ENCODE data around the gene FHIT.

- no peak for TF ChIP-seq CTCF (conservative IDR thresholded peaks at IDR 0.05)
- TF ChIP-seq EZH2 (IDR thresholded peaks at IDR 0.05; ENCODE audit: low read depth) = no peak
Measured at GRCh38 chr3:60770532-60770931, 480.7 kb downstream of the FHIT start.

Measured in PC-9 (cell line).